ENCODE results near the gene SMOC2.

- TF ChIP-seq CTCF (IDR thresholded peaks at IDR 0.05) (no peak), POLR2AphosphoS5 (IDR thresholded peaks at IDR 0.05) (no peak), EP300 (IDR thresholded peaks at IDR 0.05) (no peak), POLR2A (IDR thresholded peaks at IDR 0.05; ENCODE audit: low read depth) (no peak)
Measured at GRCh38 chr6:168671863-168672546, 231.0 kb downstream of the SMOC2 start.
